UCSD-AML1 (cell line): Measurements from ENCODE around the gene CDK5.

Experiments used
- DNase-seq: peaks from one replicate; lab custom pipeline; 2025; ENCODE audit not compliant: unreplicated experiment; lab: John Stamatoyannopoulos, UW

The CDK5 gene

GRCh38 chr7:151057506-151057988, at the start of gene CDK5:
Gene CDK5, minus strand, starts transcription at chr7:151057897. Its CDS starts 49 bp downstream, at chr7:151057848.
- no peak for DNase-seq

- DNase-seq, result no peak
Observed at GRCh38 chr7:151104411-151105235, 46.9 kb upstream of the CDK5 start.

DNA sequence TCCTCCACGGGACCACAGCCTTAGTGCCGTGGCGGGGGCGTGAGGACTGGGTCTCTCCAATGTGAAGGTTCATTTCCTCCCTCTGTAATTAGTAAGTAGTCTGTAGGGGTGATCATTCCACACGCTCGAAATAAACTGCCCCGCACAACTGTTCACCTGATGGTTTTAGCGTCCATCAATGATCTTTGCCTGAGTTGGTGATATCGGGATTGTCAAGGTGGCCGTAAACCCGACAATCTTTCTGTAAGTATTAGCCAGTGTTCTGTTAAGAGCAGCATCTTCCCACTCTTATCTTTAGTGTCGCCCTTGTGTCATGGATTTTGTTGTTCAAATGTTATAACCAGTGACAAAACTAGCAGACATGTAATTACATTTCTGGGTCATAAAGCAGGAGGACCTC, 46.3 kb upstream of the CDK5 start:
- DNase-seq, result no peak

GRCh38 chr7:151102991-151103390, 45.3 kb upstream of the CDK5 start:
- no peak for DNase-seq

DNA sequence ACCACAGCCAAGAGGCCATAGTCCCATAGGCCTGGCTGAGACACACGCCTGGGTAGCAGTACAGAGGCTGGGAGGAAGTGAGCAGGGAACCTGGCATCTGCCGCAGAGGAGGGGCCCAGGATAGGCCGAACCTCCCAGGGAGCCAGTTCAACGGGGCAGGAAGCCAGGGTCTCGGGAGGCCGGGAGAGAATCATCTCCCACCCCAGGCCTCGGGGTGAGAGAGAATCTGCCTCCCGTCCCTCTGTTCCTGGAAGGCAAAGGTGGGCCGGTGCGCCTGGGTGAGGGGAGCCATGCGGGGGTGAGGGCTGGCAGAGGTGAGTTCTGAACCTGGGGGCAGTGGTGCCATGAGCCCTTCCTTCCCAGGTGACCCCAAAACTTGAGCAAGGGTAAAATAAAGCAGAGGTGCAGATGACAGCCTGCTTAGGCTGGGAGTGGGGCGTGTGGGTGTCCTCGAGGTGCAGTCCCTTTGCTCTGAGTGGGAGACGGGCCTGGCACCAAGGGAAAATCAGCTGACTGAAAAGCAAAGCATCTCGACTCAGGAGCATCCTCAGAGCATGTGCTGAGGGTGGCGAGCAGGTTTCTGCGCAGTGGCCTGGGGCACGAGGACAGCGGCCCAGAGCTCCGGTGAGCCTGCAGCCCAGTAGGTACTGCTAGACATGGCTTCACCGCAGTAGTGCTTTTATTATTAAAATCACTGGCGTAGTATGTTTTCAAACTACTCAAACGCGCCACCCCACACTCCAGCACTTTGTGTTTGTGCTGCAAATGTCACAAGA, 44.1 kb upstream of the CDK5 start:
- DNase-seq, result no peak

DNA sequence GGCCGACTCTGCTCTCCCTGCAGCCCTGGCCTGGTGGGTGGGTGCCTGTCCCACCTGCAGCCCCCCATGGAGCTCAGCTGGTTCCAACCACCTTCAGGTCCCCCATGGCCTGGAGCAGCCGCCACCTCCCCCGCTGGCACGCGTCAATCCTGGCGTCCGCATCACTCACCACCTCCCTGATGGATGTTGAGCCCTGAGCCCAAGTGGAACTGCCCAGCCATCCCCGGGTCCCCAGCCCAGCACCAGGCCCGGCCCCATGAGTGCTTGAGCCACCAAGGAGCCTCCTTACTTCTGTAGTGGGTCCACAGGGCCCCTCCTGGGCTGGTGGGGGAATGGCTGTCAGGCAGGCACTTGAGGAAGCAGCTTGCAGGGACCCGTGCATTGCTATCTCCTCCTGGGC, 43.2 kb upstream of the CDK5 start:
- DNase-seq, result no peak

DNA sequence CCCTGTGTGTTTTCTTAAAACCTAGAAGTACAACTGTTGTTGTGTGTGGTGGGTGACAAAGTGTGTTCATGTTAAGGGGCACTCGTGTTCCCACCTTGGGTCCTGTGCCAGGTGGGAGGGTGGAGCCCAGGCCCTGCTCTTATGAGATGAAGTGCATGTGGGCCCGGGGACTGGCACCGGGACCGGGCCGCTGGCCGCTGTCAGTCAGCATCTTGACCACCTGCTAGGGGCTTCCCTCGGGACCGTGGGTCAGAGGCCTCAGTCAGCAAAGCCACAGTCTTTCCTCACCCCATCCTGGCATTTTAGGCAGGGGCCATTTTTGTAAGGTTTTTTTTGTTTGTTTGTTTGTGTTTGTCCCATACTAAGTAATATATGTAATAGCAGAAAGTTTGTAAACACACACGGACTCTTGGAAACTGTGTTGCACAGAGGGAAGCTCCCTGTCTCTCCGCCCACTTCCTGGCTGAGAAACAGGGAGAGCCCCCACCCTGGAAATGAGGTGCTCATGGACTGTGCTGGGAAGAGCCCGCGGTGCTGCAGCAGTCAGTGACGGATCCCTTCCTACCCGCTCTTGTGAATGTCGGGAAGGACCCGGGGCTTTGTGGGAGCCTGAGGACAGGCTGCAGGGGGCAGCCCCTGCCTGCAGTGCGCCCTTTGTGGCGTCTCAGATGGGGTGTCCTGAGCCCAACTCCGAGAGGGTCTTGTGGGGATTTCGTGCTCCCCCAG, 42.0 kb upstream of the CDK5 start:
- no peak for DNase-seq

- no peak for DNase-seq
Observed at GRCh38 chr7:151095828-151096475, 38.3 kb upstream of the CDK5 start.

- DNase-seq, result no peak
Observed at GRCh38 chr7:151095123-151095797, 37.6 kb upstream of the CDK5 start.

GRCh38 chr7:151094675-151095074, 37.0 kb upstream of the CDK5 start:
- no peak for DNase-seq

DNA sequence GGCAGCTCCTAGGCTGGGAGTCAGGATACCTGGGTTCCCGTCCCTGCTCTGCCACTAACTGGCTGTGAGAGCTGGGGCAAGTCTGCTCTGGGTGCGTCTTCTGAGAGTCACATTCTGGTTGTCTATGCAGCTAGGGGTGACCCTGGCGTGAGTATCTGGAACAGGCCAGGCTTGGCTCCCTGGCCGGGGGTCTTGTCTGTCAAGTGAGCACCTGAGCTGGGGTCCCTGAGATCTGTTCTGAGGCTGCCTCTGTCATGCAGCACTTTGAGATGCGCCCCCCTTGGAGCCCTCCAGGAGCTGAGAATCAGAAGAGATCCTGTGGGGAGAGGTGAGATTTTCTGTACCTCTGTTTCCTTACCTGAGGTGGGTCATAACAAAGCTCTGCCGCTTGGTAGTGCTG, 36.1 kb upstream of the CDK5 start:
- DNase-seq, result no peak

- no peak for DNase-seq
Observed at GRCh38 chr7:151091988-151092387, 34.3 kb upstream of the CDK5 start.

- peak; percentile 8 for DNase-seq
Observed at GRCh38 chr7:151091431-151091830, 33.7 kb upstream of the CDK5 start.

GRCh38 chr7:151091003-151091402, 33.3 kb upstream of the CDK5 start:
- no peak for DNase-seq

DNA sequence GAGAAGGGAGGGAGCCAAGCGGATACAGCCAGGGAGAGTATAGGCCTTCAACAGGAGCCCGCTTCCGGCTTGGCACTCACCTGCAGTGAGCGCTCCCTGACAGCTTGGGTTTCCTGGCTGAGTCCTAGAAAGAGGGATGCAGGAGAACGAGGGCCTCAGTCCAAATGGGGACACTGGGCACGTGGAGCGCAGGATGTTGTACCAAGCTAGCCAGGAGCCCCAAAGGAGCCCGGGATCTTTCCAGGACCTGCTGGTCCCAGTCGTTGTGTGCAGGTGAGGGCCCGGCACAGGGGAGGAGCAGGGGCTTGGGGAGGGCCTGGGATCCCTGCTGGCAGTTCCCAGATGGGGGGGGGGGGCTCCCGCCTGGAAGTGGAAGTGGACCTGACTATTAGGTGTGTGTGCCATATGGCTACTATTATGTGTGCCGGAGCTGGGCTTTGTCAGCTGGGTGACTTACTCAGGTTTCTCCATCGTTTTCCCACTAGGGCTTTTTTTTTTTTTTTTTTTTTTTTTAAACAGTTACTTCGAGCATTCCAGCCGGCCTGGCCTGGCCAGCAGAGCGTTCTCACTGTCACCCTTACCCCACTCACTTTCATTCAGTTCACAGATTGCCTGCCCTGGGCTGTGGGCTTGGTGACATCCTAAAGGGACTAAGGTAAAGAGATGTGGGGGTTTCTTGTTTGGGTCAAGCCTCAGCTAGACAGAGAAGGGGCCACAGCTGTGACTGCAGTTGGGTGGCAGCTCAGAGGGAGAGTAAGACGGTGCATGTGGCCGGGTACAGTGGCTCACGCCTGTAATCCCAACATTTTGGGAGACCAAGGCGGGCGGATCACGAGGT, 32.4 kb upstream of the CDK5 start:
- no peak for DNase-seq

DNA sequence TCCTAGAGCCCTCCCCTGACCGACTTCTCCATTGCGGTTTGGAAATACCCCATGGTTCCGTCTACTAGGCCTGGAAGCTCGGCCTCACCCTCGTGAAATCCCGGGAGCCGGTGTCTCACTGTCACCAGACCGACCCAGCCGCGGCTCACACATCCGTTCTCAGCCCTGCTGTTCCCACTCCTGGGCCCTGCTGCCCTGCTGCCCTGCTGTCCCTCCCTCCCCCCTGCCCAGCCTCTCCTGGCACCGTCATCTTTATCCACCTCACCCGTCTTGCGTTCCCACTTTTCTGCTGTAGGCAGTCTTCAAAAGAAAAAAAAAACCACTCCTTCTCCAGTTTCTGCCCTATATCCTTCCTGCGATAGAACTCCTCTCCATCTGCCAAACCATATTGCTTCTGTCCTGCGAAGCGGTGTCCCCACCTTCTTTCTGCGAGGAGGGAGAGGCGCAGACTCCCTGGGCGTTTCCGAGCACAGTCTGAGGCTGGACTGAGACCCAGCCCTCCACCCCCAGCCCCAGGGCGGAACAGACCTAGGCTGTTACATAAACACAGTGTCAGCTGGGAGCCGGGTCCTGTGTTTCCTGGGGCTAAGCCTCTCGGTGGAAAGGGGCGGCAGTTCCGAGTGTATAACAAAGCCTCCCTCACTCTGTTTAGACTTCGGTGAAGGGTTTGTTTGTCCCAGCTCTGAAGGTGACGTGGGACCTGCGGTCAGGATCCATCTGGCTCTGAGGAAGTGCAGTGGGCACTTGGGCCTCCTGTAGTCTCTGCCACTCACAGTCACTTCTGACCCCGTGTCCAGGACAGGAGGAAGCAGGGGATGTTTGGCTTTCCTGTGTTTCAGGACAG, 31.4 kb upstream of the CDK5 start:
- peak; percentile 72 for DNase-seq

GRCh38 chr7:151088019-151088855, 30.5 kb upstream of the CDK5 start:
- DNase-seq, result no peak
